ENCODE results near the gene PLAGL2. TPM values are rescaled to one million over a fixed set of nuclear protein-coding genes. Genes with fewer than 3 reads are reported as not detected.

Gene PLAGL2
- total RNA-seq, 2 experiments from 2014 or later = 15.6 to 16.9 TPM

DNA sequence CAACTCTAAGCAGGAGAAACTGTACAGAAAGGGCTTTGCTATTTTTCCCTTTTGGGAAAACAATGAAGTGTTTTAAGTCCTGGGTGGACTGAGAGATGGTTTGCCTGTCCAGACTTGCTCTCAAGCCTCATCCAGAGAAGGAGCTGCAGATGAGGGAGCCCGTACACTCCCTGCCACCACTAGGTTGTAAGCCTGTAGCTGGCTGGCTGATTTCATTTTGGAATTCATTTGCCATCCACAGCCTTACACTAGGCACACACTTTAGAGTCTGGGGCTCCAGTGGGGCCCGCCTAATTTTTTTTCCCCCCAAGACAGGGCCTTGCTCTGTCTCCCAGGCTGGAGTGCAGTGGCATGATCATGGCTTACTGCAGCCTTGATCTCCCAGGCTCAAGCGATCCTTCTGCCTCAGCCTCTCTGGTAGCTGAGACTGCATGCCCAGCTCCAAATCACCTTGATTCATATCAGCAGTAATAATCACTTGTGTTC is 28.5 kb upstream of the PLAGL2 start:
- peaks cover 24% of the 10 kb centered on the region for H3K4me1 Mint-ChIP-seq (ENCODE audit: low read depth)
- ChIA-PET CTCF (no interaction called here), POLR2A (no interaction called here)
- ATAC-seq (ENCODE audit: poor library complexity) (no peak), DNase-seq (no peak)
- peaks cover 53% of the 10 kb centered on the region for H3K36me3 Mint-ChIP-seq (ENCODE audit: low read depth)
- no peaks in the 10 kb centered on the region for H3K27me3 Mint-ChIP-seq
- Histone ChIP-seq H3K27me3 (ENCODE audit: control insufficient read depth in 1 of 2, insufficient read depth in 2 of 2, low read length in 2 of 2) (no peaks in the 10 kb centered on the region), H3K4me3 (ENCODE audit: low read length) (no peak overlapping the region), H3K9me3 (ENCODE audit: control insufficient read depth in 1 of 2, insufficient read depth in 1 of 2, low read length in 2 of 2) (no peaks in the 10 kb centered on the region), H3K27ac (ENCODE audit: low read depth in 1 of 2, low read length in 2 of 2) (no peak overlapping the region), H3K4me1 (ENCODE audit: insufficient read depth, low read length) (peaks cover 24% of the 10 kb centered on the region), H3K36me3 (ENCODE audit: insufficient read depth, low read length) (peaks cover 35% of the 10 kb centered on the region)
- TF ChIP-seq, protein P1, sequence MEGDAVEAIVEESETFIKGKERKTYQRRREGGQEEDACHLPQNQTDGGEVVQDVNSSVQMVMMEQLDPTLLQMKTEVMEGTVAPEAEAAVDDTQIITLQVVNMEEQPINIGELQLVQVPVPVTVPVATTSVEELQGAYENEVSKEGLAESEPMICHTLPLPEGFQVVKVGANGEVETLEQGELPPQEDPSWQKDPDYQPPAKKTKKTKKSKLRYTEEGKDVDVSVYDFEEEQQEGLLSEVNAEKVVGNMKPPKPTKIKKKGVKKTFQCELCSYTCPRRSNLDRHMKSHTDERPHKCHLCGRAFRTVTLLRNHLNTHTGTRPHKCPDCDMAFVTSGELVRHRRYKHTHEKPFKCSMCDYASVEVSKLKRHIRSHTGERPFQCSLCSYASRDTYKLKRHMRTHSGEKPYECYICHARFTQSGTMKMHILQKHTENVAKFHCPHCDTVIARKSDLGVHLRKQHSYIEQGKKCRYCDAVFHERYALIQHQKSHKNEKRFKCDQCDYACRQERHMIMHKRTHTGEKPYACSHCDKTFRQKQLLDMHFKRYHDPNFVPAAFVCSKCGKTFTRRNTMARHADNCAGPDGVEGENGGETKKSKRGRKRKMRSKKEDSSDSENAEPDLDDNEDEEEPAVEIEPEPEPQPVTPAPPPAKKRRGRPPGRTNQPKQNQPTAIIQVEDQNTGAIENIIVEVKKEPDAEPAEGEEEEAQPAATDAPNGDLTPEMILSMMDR (IDR thresholded peaks at IDR 0.05) = no peak
- H3K4me3 Mint-ChIP-seq = no peak overlapping the region
- no peaks in the 10 kb centered on the region for H3K9me3 Mint-ChIP-seq
- H3K27ac Mint-ChIP-seq = peak overlapping the region; percentile 44
- intact Hi-C loops (cut with DNase I, micrococcal nuclease) = loop anchor here in 1 of 2 experiments (10.0 kb wide), 1 partner anchor 419 kb away; no protein-coding TSS in a partner anchor

DNA sequence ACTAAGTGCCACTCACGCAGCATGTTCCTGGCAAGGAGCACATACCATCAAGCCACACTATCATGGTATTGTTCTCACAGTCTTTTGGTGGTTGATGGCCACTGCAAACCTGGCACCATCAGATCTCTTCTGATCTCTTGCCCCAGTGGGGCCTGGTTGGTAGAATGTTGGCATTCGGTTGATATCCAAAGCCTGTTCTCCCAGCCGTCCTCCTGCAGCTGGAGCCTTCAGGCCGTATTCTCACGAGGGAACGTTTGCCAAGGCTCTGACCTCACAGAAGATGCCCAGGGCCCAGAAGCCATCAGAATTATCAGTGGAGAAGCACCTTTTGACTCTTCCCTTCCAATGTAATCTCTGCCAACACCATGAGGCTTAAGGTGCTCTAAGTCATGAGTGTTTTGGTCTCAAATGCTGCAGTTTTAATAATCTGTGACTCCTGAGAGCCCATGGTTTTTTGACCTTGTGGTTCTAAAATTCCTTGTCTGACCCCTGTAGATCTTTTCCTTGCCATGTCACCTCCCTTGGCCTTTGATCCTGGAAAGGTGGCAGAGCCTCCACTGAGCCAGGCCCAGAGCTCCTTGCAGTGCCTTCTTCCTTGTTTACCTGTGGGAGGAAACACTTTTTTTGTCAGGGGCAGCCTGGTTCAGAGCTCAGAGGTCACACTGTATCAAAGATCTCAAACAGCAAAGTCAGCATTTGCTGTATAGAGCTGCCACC is 27.9 kb upstream of the PLAGL2 start:
- H3K4me3 Mint-ChIP-seq = no peak overlapping the region
- no peak overlapping the region for H3K27ac ChIP-seq (ENCODE audit: low read depth in 1 of 2, low read length in 2 of 2)
- H3K9me3 ChIP-seq (ENCODE audit: control insufficient read depth in 1 of 2, insufficient read depth in 1 of 2, low read length in 2 of 2) = no peaks in the 10 kb centered on the region
- H3K4me1 Mint-ChIP-seq (ENCODE audit: low read depth) = peaks cover 24% of the 10 kb centered on the region
- ATAC-seq (ENCODE audit: poor library complexity) (no peak), DNase-seq (no peak)
- no peaks in the 10 kb centered on the region for H3K27me3 ChIP-seq (ENCODE audit: control insufficient read depth in 1 of 2, insufficient read depth in 2 of 2, low read length in 2 of 2)
- peaks cover 59% of the 10 kb centered on the region for H3K36me3 Mint-ChIP-seq (ENCODE audit: low read depth)
- ChIA-PET CTCF (no interaction called here), POLR2A (no interaction called here)
- TF ChIP-seq, protein P1 (IDR thresholded peaks at IDR 0.05) = no peak
- no peaks in the 10 kb centered on the region for H3K9me3 Mint-ChIP-seq
- H3K4me3 ChIP-seq (ENCODE audit: low read length) = no peak overlapping the region
- H3K36me3 ChIP-seq (ENCODE audit: insufficient read depth, low read length) = peaks cover 40% of the 10 kb centered on the region
- H3K27me3 Mint-ChIP-seq = no peaks in the 10 kb centered on the region
- intact Hi-C loops (cut with DNase I, micrococcal nuclease) = loop anchor here in 1 of 2 experiments (10.0 kb wide), 1 partner anchor 419 kb away; no protein-coding TSS in a partner anchor
- H3K27ac Mint-ChIP-seq = peak overlapping the region; percentile 44
- peaks cover 28% of the 10 kb centered on the region for H3K4me1 ChIP-seq (ENCODE audit: insufficient read depth, low read length)

DNA sequence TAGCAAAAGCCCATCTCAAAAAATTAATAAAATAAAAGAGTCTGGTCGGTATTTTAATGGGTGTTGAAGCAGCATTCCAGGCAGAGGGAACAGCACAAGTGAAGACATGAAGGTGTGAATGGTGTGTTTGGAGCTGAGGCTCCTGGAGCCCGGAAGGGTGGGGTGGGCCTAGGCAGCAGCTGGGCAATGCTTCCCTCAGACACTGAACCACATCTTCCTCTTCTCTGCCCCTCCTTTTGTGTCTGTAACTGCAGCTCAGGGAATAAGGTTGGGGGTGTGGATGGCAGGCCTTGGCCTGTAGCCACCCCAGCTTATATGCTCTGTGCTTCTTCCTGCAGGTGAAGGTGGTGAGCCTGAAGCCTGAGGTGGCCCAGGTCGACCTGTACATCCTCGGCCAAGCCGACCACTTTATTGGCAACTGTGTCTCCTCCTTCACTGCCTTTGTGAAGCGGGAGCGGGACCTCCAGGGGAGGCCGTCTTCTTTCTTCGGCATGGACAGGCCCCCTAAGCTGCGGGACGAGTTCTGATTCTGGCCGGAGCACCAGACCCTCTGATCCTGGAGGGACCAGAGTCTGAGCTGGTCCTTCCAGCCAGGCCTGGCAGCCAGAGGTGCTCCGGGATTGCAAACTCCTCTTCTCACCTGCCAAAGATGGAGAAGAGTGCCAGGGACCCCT is 26.7 kb upstream of the PLAGL2 start:
- no peak for ATAC-seq (ENCODE audit: poor library complexity)
- ChIA-PET CTCF (no interaction called here), POLR2A (no interaction called here)
- no peak overlapping the region for H3K4me3 Mint-ChIP-seq
- DNase-seq = no peak
- H3K27me3 Mint-ChIP-seq = no peaks in the 10 kb centered on the region
- no peak overlapping the region for H3K27ac ChIP-seq (ENCODE audit: low read depth in 1 of 2, low read length in 2 of 2)
- intact Hi-C loops (cut with DNase I, micrococcal nuclease) = loop anchor here in 1 of 2 experiments (10.0 kb wide), 1 partner anchor 421 kb away; no protein-coding TSS in a partner anchor
- peaks cover 62% of the 10 kb centered on the region for H3K36me3 Mint-ChIP-seq (ENCODE audit: low read depth)
- no peaks in the 10 kb centered on the region for H3K9me3 ChIP-seq (ENCODE audit: control insufficient read depth in 1 of 2, insufficient read depth in 1 of 2, low read length in 2 of 2)
- TF ChIP-seq, protein P1 (IDR thresholded peaks at IDR 0.05) = no peak
- peaks cover 24% of the 10 kb centered on the region for H3K4me1 Mint-ChIP-seq (ENCODE audit: low read depth)
- peaks cover 45% of the 10 kb centered on the region for H3K36me3 ChIP-seq (ENCODE audit: insufficient read depth, low read length)
- H3K9me3 Mint-ChIP-seq = no peaks in the 10 kb centered on the region
- no peaks in the 10 kb centered on the region for H3K27me3 ChIP-seq (ENCODE audit: control insufficient read depth in 1 of 2, insufficient read depth in 2 of 2, low read length in 2 of 2)
- H3K4me1 ChIP-seq (ENCODE audit: insufficient read depth, low read length) = peaks cover 28% of the 10 kb centered on the region
- H3K27ac Mint-ChIP-seq = no peak overlapping the region
- H3K4me3 ChIP-seq (ENCODE audit: low read length) = no peak overlapping the region

Data from CD4-positive, alpha-beta T cell (primary cell).